Measurements from ENCODE around the gene SORCS3. TPM values are rescaled to one million over a fixed set of nuclear protein-coding genes. Genes with fewer than 3 reads are reported as not detected.

The SORCS3 gene
- polyA plus RNA-seq, 1 donor (not counting 4 experiments of a cell fraction or from before 2014, with no cell fraction given), result not detected

- Histone ChIP-seq H3K9me3 (ENCODE audit: control insufficient read depth, low read depth, low read length) (no peaks in the 10 kb centered on the region), H3K27ac (ENCODE audit: control insufficient read depth, insufficient read depth, low read length) (no peak overlapping the region), H3K9ac (ENCODE audit: control insufficient read depth, extremely low read depth, insufficient read depth, low read length) (no peak overlapping the region), H3K36me3 (ENCODE audit: control insufficient read depth in 2 of 2, extremely low read depth in 1 of 2, insufficient read depth in 2 of 2, low read length in 2 of 2) (no peaks in the 10 kb centered on the region), H3K9me1 (ENCODE audit: control insufficient read depth, extremely low read depth, insufficient read depth, low read length) (no peaks in the 10 kb centered on the region), H3K4me3 (ENCODE audit: control insufficient read depth in 2 of 3, extremely low read depth in 1 of 3, insufficient read depth in 2 of 3, low read depth in 1 of 3, low read length in 3 of 3) (no peak overlapping the region), H3K79me2 (ENCODE audit: control insufficient read depth, insufficient read depth, low read length) (no peaks in the 10 kb centered on the region), H3K4me1 (ENCODE audit: control insufficient read depth, extremely low read depth, insufficient read depth, low read length) (no peaks in the 10 kb centered on the region), H3K4me2 (ENCODE audit: control insufficient read depth, extremely low read depth, insufficient read depth, low read depth, low read length) (no peak overlapping the region), H4K20me1 (ENCODE audit: control insufficient read depth, extremely low read depth, insufficient read depth, low read length) (no peaks in the 10 kb centered on the region), H3K27me3 (ENCODE audit: control insufficient read depth, extremely low read depth, insufficient read depth, low read length) (no peaks in the 10 kb centered on the region), H2AFZ (ENCODE audit: control insufficient read depth, low read length) (no peak overlapping the region)
- TF ChIP-seq CTCF (optimal IDR thresholded peaks at IDR 0.05 in 1 of 3, IDR thresholded peaks at IDR 0.05 in 1 of 3, conservative IDR thresholded peaks at IDR 0.05 in 1 of 3; ENCODE audit: extremely low read depth in 1 of 3, insufficient read depth in 2 of 3, low read length in 3 of 3), result no peak
- no peak for TF ChIP-seq EZH2 (IDR thresholded peaks at IDR 0.05; ENCODE audit: low read length)
- dilution Hi-C loops (cut with MboI; ENCODE audit: extremely low pct_ligation_motif_present, low sequenced_read_pairs), result no loop called here
- DNase-seq (ENCODE audit: low read depth, low spot score) (no peak), FAIRE-seq (no peak)
Measured at GRCh38 chr10:104844073-104844472, 203.0 kb downstream of the SORCS3 start.

- Histone ChIP-seq H3K27ac (ENCODE audit: control insufficient read depth, insufficient read depth, low read length) (no peak overlapping the region), H3K4me3 (ENCODE audit: control insufficient read depth in 2 of 3, extremely low read depth in 1 of 3, insufficient read depth in 2 of 3, low read depth in 1 of 3, low read length in 3 of 3) (no peak overlapping the region), H2AFZ (ENCODE audit: control insufficient read depth, low read length) (no peak overlapping the region), H3K9ac (ENCODE audit: control insufficient read depth, extremely low read depth, insufficient read depth, low read length) (no peak overlapping the region), H3K9me1 (ENCODE audit: control insufficient read depth, extremely low read depth, insufficient read depth, low read length) (no peaks in the 10 kb centered on the region), H3K9me3 (ENCODE audit: control insufficient read depth, low read depth, low read length) (no peaks in the 10 kb centered on the region), H3K4me1 (ENCODE audit: control insufficient read depth, extremely low read depth, insufficient read depth, low read length) (no peaks in the 10 kb centered on the region), H3K36me3 (ENCODE audit: control insufficient read depth in 2 of 2, extremely low read depth in 1 of 2, insufficient read depth in 2 of 2, low read length in 2 of 2) (no peaks in the 10 kb centered on the region), H3K4me2 (ENCODE audit: control insufficient read depth, extremely low read depth, insufficient read depth, low read depth, low read length) (no peak overlapping the region), H4K20me1 (ENCODE audit: control insufficient read depth, extremely low read depth, insufficient read depth, low read length) (no peaks in the 10 kb centered on the region), H3K27me3 (ENCODE audit: control insufficient read depth, extremely low read depth, insufficient read depth, low read length) (no peaks in the 10 kb centered on the region), H3K79me2 (ENCODE audit: control insufficient read depth, insufficient read depth, low read length) (no peaks in the 10 kb centered on the region)
- TF ChIP-seq CTCF (optimal IDR thresholded peaks at IDR 0.05 in 1 of 3, IDR thresholded peaks at IDR 0.05 in 1 of 3, conservative IDR thresholded peaks at IDR 0.05 in 1 of 3; ENCODE audit: extremely low read depth in 1 of 3, insufficient read depth in 2 of 3, low read length in 3 of 3) (no peak), EZH2 (IDR thresholded peaks at IDR 0.05; ENCODE audit: low read length) (no peak)
- FAIRE-seq, result no peak
- DNase-seq (ENCODE audit: low read depth, low spot score), result no peak
- dilution Hi-C loops (cut with MboI; ENCODE audit: extremely low pct_ligation_motif_present, low sequenced_read_pairs), result no loop called here
Measured at GRCh38 chr10:104850023-104850422, 208.9 kb downstream of the SORCS3 start.
